HG02623 (cell line): ENCODE data around the gene ARFGAP3.

Experiments
- ATAC-seq: cut with Tn5 transposase; IDR thresholded peaks from one replicate; pipeline ENCODE4 v1.9.1; 2021; ENCODE audit warnings: moderate library complexity; ENCODE audit not compliant: unreplicated experiment

Gene ARFGAP3

DNA sequence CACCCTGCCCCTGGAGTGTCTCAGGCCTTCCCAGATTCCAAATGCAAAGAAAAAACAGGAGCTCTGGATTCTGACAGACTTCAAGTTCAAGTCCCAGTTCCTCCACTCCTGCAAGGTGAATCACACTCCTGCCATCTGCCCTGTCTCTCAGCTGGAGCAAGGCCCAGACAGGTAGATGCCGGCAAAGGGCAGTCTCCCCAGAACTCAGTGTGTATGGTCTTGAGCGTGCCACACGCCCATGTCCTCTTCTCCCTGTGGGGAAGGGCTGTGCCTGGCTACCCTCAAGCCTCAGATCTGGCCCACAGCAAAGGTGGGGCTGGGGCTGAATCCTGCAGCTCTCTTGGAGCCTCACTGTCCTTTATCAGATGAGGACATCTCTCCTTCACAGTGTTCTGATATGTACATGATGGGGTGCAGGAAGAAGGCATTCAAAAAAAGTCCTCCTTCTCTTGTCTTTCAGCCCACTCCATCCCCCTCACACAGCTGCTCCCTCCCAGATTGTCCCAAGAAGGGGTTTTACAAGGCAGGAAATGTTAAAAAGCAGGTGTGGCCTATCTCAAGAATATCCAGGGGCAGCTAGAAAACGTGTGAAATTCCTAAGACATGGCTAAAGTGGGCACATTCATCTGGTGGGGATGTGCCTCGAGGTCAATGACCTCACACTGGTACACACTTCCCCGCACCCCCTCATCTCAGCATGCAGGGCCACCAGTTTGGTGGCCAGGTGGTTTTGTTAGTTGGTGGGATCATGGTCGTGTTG lies 27.7 kb upstream of the ARFGAP3 start:
- ATAC-seq, result no peak

DNA sequence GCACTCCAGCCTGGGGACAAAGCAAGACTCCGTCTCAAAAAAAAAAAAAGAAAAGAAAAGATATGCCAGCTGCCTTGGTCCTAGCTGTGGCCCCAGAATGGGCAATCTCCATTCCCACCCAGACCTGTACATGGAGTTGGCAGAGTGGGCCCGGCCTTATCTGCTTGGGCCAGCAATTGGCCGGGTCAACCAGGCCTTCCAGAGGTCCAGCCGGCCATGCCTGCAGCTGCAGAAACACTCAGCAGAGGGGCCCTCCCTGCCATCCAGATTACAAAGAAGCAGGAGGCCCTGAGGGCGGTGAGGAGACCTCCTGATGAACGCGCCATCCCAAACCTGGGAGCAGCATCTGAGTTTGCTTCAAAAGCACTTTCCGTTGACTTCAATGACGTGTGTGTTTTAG lies 26.9 kb upstream of the ARFGAP3 start:
- no peak for ATAC-seq

DNA sequence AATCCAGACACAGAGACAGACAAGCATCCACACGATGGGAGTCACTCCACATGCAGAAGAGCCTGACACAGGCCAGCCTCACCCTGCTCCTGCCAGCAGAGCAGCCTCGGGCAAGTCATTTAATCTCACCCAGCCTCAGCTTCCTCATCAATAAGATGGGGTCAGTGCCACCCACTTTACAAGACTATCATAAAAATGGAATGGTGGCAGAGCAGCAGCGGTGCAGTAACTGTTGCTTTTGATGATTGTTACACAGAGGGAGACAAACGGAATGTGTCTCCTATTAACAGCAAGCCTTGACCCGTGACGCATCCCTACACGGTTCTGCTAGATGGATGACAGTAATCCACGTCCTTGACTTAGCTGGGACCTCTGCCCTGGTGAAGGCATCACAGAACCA lies 26.0 kb upstream of the ARFGAP3 start:
- no peak for ATAC-seq

DNA sequence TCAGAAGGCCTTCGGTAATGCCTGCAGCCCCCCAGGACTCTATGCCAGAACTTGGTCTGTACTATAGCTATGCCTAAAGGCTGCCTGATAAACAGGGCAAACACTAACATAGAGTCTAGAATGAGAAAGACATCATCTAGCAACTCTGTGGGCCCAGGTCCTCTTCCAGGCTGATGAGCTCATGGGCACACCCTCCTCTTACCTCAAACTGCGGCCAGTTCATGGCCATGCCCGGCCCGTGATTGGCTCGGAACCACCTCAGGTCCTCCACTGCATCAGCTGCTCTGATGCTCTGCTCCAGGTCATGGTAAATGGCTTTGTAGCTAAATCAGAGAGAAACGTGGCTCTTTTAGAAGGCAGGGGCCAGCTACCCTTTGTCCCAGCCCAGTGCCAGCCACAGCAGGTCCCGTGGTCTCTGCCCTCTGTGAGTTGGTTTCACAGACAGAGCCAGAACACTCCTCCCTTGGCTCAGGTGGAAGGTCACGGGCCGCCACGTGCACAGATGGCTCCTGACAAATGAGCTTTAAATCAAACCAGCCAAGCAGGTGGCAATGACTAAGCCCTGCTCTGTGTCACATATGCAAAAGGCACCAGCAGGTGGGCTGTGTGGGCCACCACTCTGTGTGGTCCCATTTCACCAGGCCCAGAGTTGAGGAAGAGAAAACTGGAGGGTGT lies 25.0 kb upstream of the ARFGAP3 start:
- no peak for ATAC-seq

DNA sequence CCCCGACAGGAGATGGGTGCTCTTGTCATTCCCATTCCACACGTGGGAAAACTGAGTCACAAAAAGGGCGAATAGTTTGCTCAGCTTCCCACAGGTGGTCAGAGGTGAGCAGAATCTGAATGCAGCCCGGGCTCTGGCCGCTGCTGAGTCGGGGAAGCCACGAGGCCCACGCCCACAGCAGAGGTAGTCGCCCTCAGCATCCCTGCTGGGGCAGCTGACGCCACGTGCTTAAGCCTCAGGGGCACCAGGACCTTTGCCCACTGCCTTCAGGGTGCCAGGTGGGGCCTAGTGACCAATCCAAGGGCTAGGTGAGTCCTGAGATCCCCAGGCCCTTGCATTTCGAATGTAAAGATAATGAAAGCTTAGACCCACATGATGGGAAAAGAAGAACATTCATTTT lies 24.2 kb upstream of the ARFGAP3 start:
- no peak for ATAC-seq

DNA sequence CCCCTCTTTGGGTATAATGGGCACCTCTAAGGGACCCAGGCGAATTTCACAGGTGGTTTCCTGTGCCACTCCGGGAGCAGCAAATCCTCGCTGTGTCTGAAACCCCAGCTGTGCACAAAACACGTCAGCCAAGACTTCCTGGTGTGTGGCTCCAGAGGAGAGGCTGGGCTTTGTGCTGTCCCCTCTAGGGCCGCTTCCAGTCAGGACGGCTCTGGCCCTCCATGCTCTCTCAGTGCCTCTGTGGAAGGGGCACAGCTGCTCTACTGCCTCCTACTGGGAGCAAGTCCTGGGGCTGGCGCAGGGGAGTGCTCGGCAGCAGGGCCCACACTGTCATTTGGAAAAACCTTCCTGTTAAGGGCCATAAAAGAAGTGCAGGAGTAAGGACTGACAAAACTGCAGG lies 23.7 kb upstream of the ARFGAP3 start:
- ATAC-seq, result no peak

DNA sequence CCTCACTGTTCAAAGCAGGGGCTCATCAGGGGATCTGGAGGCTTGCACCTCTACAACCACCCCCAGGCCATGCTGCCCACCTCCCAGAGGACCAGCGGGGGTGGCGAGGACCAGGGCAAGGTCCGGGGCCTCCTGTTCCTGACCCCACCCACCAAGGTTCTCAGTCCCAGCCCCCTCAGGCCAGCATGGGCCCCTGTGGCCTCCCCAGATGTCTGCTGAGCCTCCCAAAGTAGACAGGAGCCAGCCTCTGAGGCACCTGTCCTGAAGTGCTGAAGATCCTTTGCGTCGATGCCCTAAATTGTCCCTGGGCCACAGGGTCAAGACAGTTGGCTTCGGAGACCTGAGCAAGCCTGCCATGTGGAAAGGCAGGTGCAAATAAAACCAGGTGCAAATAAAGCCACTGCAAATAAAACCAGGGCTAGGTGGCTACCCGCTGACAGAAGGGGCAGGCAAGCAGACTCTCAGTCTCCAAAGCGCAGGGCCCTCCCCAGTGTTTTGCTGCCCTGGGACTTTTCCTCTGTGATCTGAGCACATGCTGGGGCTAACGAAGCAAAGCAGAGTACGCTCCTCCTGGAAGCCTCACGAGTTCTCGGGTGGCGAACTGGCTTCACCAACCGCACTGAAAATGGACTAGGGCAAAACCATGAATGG lies 22.4 kb upstream of the ARFGAP3 start:
- ATAC-seq, result no peak

DNA sequence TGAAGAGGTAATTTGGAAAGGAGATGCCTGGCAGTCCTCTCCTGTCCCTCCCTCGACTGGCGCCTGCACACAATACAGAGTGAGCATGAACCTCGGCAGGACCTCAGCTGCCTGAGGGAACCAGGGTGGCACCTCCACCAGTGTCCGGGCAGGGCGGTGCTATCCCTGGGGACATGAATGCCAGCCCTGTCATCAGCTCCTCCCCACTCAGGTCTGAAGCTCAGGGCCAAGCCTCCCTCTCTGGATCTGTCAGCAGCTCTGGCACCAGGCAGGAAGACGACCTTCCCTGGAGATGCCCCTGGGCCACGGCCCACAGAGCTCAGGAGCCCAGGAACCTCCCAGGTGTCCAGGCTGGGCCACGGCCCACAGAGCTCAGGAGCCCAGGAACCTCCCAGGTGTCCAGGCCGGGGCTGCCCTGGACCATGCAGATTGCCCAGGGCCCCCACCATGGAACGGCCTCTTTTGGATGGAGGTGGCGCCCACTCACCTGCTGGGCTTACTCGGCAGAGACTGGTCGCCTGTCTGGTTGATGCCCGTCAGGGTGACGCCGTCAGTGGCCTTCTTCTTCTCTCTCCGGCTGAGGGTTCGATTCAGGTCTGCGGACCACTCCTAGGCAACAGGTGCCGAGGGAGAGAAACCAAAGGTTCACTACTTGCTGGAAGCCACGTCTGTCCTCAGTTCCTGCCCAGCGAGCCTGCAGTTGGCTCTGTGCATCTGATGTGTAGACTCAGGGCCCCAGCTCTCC lies 21.7 kb upstream of the ARFGAP3 start:
- ATAC-seq, result no peak

DNA sequence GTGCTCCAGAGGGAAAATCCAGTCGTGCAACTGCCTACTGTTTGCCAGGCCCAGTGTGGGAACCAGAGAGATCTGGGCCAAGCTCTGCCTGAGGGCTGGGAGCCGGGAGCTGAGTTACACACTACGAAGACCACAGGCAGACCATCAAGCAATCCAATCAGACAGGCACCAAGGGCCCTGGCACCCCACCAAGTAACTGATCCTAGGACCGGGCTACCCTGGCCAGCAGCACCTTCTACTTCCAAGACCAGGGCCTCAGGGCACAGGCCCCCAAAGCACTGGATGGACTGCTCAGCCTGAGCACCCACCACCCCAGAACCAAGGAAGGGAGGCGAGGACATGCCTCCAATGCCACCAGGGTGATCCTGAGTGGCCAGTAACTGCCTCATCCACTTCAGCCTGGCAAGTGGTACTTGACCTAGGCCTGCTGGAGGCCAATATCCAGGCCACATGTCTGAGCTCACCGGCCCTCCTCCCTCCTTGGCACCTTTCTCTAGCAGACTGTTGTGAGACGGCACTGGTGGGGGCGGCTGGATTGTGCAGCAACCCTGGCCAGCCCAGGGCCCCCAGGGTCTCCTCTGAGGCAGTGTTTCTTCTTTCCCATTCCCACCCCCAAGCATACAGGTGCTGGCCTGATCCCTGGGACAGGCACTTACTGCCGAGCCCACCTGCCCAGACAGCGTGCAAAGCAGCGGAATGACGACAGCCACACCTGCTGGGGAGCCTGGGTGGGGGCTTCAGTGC lies 20.7 kb upstream of the ARFGAP3 start:
- no peak for ATAC-seq

DNA sequence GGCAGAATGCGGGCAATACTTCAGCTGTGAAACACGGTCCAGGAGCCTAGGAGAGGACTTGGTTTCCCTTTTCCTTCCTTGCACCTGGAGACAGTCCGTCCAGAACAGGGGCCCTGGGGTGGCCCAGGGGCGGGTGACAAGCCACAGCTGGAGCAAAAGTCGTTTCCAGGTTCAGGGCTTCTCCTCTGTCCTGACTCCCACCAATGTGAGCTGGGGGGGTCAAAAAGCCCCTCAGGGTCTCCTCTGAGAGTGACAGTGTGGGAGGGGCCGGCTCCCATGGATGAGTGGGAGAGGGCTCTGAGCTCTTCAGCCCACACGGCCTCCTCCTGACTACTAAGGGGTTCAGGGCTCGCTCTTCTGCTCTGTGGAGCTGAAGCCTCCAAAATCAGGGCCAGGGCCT lies 20.1 kb upstream of the ARFGAP3 start:
- ATAC-seq, result no peak

DNA sequence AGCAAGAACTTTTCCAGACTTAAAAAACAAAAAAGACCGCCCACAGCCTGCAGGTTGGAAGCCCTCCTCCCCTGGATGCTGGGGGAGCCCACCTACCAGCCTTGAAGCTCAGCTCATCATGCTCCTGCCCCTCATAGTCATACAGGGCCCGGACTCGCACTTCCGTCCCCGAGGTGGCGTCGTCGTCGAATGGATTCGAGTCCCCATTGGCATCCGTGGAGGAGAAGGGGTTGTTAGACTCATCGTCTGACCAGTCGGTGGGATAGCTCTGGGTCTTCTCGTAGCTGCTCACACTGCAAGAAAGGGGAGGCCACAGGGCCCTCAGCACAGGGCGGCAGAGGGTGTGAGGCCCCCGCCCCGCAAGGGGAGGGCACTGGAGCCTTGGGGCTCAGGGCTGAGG lies 19.0 kb upstream of the ARFGAP3 start:
- ATAC-seq, result no peak

DNA sequence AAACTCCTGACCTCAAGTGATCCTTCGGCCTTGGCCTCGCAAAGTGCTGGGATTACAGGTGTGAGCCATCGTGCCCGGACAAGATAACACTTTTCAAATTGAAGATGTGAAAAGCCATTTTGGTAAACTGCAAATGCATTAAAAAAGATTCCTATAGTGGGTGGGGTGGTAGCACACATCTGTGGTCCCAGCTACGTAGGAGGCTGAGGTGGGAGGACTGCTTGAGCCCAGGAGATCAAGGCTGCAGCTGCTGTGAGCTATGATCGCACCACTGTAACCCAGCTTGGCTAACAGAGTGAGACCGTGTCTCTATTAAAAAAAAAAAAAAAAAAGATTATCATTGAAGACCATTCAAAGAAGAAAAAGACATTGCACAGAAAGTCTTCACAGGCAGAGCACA lies 16.9 kb upstream of the ARFGAP3 start:
- no peak for ATAC-seq

DNA sequence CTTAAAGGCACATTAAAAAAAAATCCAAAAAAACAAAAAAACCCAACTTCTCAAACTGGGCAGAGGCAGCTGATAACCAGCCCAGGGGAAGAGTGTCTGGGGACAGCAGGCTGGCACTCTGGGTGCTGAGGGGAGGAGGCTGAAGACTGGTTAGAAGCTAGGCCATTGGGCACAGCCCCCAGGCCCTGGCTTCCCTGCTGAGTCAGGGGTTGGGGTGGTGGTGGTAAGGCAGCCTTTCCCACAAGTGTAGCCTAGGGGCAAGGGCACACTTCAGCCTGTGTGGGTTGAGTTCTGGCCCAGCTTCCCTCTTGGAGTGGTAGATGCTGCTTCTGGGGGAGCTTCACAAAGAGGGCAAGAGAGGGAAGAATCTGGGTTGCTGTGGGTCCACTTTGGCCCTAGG lies 16.3 kb upstream of the ARFGAP3 start:
- no peak for ATAC-seq

DNA sequence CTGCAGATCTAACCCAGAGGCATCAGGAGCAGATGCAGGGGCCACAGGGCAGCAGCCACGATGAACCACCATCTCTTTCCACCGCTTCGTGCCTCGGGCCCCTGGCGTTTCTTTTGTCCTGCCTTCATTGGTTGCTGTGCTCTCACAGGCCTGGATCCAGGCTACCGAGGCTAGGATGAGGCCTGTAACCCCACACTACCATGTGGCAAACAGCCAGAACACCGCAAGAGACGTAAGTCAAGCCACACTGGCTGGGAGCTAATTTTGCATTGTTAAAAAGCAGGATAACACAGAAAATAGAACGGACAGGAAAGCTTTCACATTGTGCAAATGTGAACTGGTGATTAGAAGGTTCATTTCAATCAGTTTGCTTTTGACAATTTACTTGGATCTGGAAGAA lies 15.7 kb upstream of the ARFGAP3 start:
- ATAC-seq, result no peak

DNA sequence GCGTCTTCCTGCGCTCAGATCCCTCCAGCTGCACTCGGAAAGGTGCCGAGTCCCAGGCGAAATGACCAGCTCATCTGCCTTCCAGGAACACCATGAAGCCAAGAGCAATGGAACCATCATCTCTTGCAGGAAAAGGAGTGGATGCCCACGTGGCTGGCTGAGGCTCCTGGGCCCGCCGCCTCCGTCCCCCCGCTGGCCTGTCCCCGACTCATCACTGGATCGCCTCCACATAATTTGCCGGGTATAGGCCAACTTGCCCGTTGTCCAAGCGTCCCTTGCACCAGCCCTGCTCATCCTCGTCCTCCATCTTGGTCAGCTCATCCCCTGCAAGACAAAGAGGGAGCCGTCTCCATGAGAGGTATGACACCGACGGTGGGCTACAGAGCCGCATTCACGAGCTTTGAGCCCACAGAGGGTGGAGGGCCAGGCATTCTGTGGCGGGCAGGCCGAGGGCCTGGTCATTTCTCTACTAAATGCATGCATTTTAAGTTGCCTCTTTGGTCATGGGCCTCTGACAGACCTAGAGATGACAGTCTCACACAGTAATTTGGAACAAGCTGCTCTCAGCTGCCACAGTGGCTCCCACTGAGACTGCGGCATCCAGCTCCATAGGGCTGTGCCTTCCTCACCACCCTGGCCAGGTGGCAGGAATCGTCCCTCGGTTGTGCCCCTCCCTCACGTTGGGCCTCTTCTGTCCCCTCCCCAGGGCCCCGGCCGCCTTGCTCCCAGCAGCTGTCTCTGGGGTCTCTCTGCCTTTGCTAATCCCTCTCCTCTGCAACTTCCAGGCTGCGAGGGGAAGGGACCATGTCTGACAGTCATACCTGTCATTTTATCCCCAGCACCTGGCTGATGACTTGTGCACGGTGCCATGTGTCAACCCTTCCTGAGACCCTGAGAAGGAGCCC lies 14.3 kb upstream of the ARFGAP3 start:
- no peak for ATAC-seq

DNA sequence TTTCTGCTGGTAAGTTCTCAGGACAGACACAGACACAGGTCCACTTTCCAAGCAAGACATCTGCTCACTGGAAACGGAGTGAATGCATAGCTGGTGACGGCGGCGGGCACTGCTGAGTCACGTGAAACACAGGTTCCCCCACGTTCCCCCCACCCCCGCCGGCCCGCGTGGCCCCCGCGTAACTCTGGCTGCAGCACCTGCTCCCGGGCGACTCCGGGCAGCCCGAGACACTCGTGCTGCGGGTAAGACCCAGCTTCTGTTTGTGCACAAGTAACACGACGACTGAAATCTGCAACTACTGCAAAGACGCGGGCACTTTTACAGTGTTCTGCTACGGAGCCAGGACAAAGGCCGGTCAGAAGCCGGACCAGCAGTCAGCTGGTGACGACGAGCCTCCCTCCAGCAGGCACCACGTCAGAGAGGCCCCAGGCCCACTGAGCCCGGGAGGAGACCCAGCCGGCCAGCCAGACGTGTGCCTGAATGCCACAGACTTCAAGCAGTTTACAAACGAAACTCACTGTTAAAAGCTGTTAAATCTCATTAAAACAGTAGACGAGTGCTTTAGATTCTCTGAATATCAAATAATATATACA lies 12.9 kb upstream of the ARFGAP3 start:
- no peak for ATAC-seq

DNA sequence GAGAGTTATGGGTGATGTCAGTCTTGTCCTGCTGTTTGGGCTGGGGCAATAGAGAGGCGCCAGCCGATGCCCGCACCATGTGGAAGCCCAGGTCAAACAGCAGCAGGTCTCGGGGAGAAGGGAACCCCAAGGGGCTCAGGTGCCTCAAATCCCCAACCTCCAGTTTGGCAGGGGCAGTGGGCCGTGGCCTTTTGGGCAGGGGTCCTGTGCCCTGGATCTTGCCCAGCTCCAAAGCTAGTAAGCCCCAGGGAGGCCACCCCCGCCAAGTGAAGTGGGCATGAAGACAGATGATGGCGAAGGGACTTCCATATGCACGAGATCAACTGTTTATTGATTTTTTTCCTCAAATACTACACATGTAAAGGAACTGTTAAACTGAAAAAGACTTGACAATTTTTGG lies 12.4 kb upstream of the ARFGAP3 start:
- no peak for ATAC-seq

DNA sequence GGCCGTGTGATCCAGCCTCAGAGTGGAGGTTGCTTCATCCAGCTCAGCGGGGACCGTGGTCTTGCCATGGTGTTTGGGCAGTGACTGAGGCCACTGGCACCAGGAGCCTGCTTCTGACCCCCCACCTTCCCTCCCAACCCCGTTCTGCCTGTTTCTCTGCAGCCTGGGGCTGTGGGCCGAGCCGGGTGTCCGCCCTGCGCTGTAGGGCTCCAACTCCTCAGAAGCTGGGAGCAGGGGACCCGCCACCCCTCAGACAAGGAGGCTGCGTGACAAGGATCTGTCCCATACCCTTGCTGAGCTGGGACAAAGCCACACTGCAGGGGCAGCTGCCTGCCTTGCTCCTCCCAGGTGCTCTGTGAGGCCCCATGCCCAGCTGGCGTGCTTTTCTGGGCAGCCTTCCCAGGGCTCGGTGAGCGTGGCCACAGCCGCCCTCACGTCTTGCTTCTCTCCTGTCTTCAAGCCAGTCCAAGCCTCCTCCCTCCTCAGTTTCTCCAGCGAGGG lies 11.7 kb upstream of the ARFGAP3 start:
- no peak for ATAC-seq

DNA sequence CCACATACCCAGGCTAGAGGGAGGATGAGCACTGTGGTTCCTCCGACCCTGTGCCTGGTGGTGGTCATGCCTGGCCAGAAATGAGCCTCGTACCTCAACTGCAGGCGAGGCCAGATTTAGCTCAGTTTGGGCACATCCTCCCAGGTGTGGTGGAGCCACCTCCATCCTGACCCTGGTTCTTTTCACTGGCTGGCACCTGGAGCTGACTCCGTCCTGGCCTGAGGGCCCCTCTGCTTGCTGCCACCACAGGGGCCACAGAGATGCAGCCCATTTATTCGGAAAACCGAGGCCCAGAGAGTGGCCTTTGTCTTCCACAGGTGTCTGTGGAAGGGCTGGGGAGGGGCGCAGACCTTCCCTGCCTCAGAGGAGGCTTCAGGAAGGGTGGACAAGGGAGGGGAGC lies 9.0 kb upstream of the ARFGAP3 start:
- ATAC-seq, result no peak
